ENCODE measurements around the gene IFIH1. TPM values are rescaled to one million over a fixed set of nuclear protein-coding genes. Genes with fewer than 3 reads are reported as not detected.

The IFIH1 gene
- total and polyA plus RNA-seq, 2 experiments from 2014 or later: 1.2 to 2.5 TPM

DNA sequence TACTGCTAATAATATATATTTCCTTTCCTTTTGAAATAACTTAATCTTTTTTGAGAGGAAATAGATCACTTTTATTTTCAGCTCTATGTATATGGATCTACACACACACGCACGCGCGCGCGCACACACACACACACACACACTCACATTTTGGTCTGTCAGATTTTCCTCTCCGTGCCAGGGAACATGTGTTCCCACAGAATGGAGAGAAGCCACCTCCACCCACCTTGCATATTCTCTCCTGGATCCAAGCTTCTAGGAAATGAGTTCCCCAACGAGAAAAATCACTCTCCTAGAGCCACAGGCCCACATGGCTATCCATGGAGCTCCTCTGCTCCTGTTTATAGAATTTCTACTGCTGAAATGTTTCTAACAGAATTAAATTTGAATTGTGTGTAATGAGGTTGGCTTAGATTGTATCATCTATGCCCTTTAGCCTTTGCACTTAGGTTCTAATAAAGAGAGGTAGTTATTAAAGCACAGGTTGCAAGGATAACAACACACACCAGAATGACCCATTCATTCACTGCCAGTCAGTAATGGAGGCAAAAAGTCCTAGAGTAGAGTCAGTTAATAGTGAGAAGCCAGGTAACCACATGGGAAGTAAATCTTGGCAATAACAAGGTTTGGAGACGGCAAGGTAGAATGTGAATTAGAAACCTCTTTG is 19.7 kb downstream of the IFIH1 start:
- Histone ChIP-seq H3K4me1 (ENCODE audit: insufficient read depth) (no peaks in the 10 kb centered on the region), H3K27me3 (ENCODE audit: insufficient read depth) (no peaks in the 10 kb centered on the region), H2AFZ (no peak overlapping the region), H4K20me1 (replicated peaks; ENCODE audit: insufficient read depth) (no peaks in the 10 kb centered on the region), H3K4me2 (no peak overlapping the region), H3K9me2 (ENCODE audit: insufficient read depth) (no peaks in the 10 kb centered on the region), H3K79me2 (replicated peaks; ENCODE audit: insufficient read depth) (no peaks in the 10 kb centered on the region), H3K36me3 (ENCODE audit: insufficient read depth) (no peaks in the 10 kb centered on the region), H3K27ac (ENCODE audit: low read depth) (no peak overlapping the region), H3F3A (replicated peaks; ENCODE audit: low read depth) (no peaks in the 10 kb centered on the region), H3K4me3 (no peak overlapping the region)
- Mint-ChIP-seq H3K27ac (no peak overlapping the region), H3K4me3 (no peak overlapping the region), H3K27me3 (ENCODE audit: insufficient read depth, low read depth, poor library complexity) (peaks cover 1% of the 10 kb centered on the region), H3K36me3 (ENCODE audit: low read depth) (no peaks in the 10 kb centered on the region), H3K9me3 (no peaks in the 10 kb centered on the region; the same call in 2 of the 3 replicates), H3K4me1 (peaks cover 5% of the 10 kb centered on the region; the same call in 2 of the 3 replicates)
- DNase-seq (ENCODE audit: low spot score) (no peak), ATAC-seq (no peak)
- TF ChIP-seq ZNF114 (CRISPR knock-in tag; IDR thresholded peaks at IDR 0.05): no peak
- TF ChIP-seq NANOG (IDR thresholded peaks at IDR 0.05; ENCODE audit: borderline replicate concordance): no peak
- TF ChIP-seq JUNB (IDR thresholded peaks at IDR 0.05; ENCODE audit: unreplicated experiment): no peak
- no peak for TF ChIP-seq EZH2 (IDR thresholded peaks at IDR 0.05; ENCODE audit: low read depth, unreplicated experiment)
- TF ChIP-seq, protein P1, sequence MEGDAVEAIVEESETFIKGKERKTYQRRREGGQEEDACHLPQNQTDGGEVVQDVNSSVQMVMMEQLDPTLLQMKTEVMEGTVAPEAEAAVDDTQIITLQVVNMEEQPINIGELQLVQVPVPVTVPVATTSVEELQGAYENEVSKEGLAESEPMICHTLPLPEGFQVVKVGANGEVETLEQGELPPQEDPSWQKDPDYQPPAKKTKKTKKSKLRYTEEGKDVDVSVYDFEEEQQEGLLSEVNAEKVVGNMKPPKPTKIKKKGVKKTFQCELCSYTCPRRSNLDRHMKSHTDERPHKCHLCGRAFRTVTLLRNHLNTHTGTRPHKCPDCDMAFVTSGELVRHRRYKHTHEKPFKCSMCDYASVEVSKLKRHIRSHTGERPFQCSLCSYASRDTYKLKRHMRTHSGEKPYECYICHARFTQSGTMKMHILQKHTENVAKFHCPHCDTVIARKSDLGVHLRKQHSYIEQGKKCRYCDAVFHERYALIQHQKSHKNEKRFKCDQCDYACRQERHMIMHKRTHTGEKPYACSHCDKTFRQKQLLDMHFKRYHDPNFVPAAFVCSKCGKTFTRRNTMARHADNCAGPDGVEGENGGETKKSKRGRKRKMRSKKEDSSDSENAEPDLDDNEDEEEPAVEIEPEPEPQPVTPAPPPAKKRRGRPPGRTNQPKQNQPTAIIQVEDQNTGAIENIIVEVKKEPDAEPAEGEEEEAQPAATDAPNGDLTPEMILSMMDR (conservative IDR thresholded peaks at IDR 0.05; ENCODE audit: low read depth in 2 of 2): no peak
- TF ChIP-seq, protein P2, sequence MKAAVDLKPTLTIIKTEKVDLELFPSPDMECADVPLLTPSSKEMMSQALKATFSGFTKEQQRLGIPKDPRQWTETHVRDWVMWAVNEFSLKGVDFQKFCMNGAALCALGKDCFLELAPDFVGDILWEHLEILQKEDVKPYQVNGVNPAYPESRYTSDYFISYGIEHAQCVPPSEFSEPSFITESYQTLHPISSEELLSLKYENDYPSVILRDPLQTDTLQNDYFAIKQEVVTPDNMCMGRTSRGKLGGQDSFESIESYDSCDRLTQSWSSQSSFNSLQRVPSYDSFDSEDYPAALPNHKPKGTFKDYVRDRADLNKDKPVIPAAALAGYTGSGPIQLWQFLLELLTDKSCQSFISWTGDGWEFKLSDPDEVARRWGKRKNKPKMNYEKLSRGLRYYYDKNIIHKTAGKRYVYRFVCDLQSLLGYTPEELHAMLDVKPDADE (IDR thresholded peaks at IDR 0.05): no peak
- no peak for TF ChIP-seq CREB1 (CRISPR knock-in tag; IDR thresholded peaks at IDR 0.05; ENCODE audit: low read depth)
- TF ChIP-seq ZNF331 (CRISPR knock-in tag; IDR thresholded peaks at IDR 0.05; ENCODE audit: low read depth): no peak
- TF ChIP-seq STAT1 (IDR thresholded peaks at IDR 0.05; ENCODE audit: unreplicated experiment): no peak
- TF ChIP-seq EZH2phosphoT487 (IDR thresholded peaks at IDR 0.05; ENCODE audit: unreplicated experiment): no peak
- TF ChIP-seq POLR2AphosphoS5 (IDR thresholded peaks at IDR 0.05; ENCODE audit: low read depth): no peak
- TF ChIP-seq, protein P3, sequence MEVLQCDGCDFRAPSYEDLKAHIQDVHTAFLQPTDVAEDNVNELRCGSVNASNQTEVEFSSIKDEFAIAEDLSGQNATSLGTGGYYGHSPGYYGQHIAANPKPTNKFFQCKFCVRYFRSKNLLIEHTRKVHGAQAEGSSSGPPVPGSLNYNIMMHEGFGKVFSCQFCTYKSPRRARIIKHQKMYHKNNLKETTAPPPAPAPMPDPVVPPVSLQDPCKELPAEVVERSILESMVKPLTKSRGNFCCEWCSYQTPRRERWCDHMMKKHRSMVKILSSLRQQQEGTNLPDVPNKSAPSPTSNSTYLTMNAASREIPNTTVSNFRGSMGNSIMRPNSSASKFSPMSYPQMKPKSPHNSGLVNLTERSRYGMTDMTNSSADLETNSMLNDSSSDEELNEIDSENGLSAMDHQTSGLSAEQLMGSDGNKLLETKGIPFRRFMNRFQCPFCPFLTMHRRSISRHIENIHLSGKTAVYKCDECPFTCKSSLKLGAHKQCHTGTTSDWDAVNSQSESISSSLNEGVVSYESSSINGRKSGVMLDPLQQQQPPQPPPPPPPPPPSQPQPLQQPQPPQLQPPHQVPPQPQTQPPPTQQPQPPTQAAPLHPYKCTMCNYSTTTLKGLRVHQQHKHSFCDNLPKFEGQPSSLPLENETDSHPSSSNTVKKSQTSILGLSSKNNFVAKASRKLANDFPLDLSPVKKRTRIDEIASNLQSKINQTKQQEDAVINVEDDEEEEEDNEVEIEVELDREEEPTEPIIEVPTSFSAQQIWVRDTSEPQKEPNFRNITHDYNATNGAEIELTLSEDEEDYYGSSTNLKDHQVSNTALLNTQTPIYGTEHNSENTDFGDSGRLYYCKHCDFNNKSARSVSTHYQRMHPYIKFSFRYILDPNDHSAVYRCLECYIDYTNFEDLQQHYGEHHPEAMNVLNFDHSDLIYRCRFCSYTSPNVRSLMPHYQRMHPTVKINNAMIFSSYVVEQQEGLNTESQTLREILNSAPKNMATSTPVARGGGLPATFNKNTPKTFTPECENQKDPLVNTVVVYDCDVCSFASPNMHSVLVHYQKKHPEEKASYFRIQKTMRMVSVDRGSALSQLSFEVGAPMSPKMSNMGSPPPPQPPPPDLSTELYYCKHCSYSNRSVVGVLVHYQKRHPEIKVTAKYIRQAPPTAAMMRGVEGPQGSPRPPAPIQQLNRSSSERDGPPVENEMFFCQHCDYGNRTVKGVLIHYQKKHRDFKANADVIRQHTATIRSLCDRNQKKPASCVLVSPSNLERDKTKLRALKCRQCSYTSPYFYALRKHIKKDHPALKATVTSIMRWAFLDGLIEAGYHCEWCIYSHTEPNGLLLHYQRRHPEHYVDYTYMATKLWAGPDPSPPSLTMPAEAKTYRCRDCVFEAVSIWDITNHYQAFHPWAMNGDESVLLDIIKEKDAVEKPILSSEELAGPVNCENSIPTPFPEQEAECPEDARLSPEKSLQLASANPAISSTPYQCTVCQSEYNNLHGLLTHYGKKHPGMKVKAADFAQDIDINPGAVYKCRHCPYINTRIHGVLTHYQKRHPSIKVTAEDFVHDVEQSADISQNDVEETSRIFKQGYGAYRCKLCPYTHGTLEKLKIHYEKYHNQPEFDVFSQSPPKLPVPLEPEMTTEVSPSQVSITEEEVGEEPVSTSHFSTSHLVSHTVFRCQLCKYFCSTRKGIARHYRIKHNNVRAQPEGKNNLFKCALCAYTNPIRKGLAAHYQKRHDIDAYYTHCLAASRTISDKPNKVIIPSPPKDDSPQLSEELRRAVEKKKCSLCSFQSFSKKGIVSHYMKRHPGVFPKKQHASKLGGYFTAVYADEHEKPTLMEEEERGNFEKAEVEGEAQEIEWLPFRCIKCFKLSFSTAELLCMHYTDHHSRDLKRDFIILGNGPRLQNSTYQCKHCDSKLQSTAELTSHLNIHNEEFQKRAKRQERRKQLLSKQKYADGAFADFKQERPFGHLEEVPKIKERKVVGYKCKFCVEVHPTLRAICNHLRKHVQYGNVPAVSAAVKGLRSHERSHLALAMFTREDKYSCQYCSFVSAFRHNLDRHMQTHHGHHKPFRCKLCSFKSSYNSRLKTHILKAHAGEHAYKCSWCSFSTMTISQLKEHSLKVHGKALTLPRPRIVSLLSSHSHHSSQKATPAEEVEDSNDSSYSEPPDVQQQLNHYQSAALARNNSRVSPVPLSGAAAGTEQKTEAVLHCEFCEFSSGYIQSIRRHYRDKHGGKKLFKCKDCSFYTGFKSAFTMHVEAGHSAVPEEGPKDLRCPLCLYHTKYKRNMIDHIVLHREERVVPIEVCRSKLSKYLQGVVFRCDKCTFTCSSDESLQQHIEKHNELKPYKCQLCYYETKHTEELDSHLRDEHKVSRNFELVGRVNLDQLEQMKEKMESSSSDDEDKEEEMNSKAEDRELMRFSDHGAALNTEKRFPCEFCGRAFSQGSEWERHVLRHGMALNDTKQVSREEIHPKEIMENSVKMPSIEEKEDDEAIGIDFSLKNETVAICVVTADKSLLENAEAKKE (CRISPR knock-in tag; IDR thresholded peaks at IDR 0.05): no peak
- TF ChIP-seq, protein P4, sequence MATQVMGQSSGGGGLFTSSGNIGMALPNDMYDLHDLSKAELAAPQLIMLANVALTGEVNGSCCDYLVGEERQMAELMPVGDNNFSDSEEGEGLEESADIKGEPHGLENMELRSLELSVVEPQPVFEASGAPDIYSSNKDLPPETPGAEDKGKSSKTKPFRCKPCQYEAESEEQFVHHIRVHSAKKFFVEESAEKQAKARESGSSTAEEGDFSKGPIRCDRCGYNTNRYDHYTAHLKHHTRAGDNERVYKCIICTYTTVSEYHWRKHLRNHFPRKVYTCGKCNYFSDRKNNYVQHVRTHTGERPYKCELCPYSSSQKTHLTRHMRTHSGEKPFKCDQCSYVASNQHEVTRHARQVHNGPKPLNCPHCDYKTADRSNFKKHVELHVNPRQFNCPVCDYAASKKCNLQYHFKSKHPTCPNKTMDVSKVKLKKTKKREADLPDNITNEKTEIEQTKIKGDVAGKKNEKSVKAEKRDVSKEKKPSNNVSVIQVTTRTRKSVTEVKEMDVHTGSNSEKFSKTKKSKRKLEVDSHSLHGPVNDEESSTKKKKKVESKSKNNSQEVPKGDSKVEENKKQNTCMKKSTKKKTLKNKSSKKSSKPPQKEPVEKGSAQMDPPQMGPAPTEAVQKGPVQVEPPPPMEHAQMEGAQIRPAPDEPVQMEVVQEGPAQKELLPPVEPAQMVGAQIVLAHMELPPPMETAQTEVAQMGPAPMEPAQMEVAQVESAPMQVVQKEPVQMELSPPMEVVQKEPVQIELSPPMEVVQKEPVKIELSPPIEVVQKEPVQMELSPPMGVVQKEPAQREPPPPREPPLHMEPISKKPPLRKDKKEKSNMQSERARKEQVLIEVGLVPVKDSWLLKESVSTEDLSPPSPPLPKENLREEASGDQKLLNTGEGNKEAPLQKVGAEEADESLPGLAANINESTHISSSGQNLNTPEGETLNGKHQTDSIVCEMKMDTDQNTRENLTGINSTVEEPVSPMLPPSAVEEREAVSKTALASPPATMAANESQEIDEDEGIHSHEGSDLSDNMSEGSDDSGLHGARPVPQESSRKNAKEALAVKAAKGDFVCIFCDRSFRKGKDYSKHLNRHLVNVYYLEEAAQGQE (IDR thresholded peaks at IDR 0.05; ENCODE audit: unreplicated experiment): no peak

Data from GM23338 (cell line).